HEK293T (cell line): ENCODE measurements around the gene ATG16L1.
"Not testable (repeated sequence)": the region's sequence is repeated elsewhere in the genome, so short reads cannot be mapped to it uniquely, and the experiment has no call there.

Experiments
- ARNT ChIP-seq: fragments of 450-650 bp; IDR thresholded peaks from 2 replicates; pipeline ENCODE4 v1.6.1; 2017; ENCODE audit warnings: mild to moderate bottlenecking
- BHLHE40 ChIP-seq: fragments of 450-650 bp; IDR thresholded peaks from 2 replicates; pipeline ENCODE4 v1.6.1; 2016; ENCODE audit warnings: mild to moderate bottlenecking, moderate library complexity, borderline replicate concordance
- ELF4 ChIP-seq: fragments of 450-650 bp; IDR thresholded peaks from 2 replicates; pipeline ENCODE4 v1.6.1; 2017; ENCODE audit warnings: antibody characterized with exemption
- FOXA1 ChIP-seq: fragments of 450-650 bp; IDR thresholded peaks from 2 replicates; pipeline ENCODE4 v1.6.1; 2016; ENCODE audit warnings: mild to moderate bottlenecking
- FOXM1 ChIP-seq: fragments of 450-650 bp; IDR thresholded peaks from 2 replicates; pipeline ENCODE4 v1.6.1; 2017; ENCODE audit warnings: mild to moderate bottlenecking, borderline replicate concordance
- SP1 ChIP-seq: fragments of 450-650 bp; IDR thresholded peaks from 2 replicates; pipeline ENCODE4 v1.6.1; 2017
- SUZ12 ChIP-seq: fragments of 450-650 bp; IDR thresholded peaks from 2 replicates; pipeline ENCODE4 v1.6.1; 2016; ENCODE audit warnings: mild to moderate bottlenecking
- TARDBP ChIP-seq: fragments of 450-650 bp; IDR thresholded peaks from 2 replicates; pipeline ENCODE4 v1.6.1; 2016
- ZNF384 ChIP-seq: fragments of 450-650 bp; IDR thresholded peaks from 2 replicates; pipeline ENCODE4 v1.6.1; 2016

GRCh38 chr2:233336091-233336490 lies 84.6 kb downstream of the ATG16L1 start:
- TF ChIP-seq SP1, BHLHE40, SUZ12, TARDBP, ARNT, FOXA1, ELF4, ZNF384, FOXM1: not testable (repeated sequence)
